Germinal center (tissue), 1 donor: ENCODE results near the gene PIK3R2.
A peak's percentile ranks its signal among the peaks of the same experiment; 100 is the strongest.

Experiments used
- DNase-seq: peaks from one replicate; pipeline ENCODE4 v3.0.0; 2012; ENCODE audit warnings: mixed read lengths, low spot score

The PIK3R2 gene

DNA sequence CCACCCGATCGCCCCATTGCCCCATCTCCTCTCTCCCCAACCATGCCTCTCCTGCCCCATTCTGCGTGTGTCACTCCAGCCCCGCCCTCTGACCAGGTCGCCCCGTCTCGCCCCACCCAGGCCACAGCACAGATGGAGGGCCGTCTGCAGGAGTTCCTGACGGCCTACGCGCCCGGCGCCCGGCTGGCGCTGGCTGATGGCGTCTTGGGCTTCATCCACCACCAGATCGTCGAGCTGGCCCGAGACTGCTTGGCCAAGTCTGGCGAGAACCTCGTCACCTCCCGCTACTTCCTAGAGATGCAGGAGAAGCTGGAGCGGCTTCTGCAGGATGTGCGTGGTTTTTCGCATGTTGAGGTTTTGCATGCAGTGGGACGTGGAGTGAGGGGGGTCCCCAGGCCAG is 29.1 kb upstream of the PIK3R2 start:
- DNase-seq = no peak

DNA sequence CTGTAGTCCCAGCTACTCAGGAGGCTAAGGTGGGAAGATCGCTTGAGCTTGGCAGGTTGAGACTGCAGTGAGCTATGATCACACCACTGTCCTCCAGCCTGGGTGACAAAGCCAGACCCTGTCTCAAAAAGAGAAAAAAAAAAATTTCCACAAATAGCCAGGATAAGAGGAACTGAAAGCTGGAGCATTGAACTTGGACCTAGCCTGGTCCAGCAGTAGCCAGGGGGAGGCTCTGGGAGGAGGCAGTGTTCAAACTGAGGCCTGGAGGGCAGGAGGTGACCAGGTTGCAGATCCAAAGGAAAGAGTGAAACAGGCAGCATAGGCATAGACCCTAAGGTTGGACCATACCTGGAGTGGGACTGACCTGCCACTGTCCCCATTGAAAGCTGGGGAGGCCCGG is 26.9 kb upstream of the PIK3R2 start:
- DNase-seq = no peak

DNA sequence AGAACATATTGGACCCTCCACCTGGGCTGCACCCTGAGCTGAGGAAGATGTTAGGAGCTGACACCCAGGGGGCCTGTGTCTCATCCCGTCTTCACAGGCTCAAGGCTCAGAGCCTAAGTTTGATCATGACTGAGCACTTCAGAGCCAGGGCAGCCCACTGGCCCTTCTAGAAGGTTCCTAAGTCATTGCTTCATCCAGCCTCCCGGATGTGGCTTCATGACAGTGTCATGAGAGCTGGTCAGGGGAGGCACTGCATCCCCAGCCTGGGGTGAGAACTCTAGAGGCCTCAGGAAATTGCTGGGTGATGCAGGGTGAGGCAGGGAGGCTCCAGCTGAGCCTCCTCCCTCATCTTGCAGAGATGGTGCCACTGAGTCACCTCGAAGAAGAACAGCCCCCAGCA is 24.9 kb upstream of the PIK3R2 start:
- no peak for DNase-seq

DNA sequence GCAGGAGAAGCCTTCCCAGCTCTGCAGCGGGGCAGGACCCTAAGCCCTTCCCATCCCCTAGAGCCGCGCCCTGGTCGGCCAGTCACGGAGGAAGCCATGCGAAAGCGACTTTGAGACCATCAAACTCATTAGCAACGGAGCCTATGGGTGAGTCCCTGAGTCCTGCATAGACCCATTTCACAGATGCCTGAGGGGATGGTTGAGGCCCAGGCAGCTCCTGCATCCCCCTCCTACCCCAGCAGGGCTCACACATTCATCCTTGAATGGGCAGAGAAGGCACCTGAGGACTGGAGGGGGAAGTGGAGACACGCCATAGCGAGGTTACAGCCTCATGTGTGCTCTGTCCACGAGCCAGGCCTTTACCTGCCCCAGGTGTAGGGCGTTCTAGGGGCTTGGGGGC is 24.2 kb upstream of the PIK3R2 start:
- no peak for DNase-seq

DNA sequence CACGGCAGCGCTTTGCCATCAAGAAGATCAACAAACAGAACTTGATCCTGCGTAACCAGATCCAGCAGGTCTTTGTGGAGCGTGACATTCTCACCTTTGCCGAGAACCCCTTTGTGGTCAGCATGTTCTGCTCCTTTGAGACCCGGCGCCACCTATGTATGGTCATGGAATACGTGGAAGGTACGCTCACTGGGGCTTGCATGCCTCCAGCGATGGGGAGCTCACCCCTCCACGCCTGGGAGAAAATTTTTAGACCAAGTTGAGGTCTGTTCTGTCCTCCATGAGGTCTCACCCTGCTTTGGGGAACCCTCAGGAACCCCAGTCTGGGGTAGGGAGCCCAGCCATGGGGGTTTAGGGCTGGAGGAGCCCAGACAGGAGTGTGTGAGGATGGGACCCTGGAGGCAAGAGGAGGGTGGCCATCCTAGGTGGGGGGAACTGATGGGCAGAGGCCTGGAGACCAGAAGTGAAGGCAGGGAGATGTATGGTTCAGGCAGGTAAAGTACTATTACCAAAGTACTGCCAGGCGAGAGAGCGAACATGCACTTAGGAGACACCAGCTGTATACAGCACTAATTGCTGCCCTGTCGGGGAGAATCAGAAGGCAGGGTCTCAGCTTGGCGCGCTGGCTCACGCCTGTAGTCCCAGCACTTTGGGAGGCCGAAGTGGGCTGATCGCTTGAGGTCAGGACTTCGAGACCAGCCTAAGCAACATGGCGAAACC is 22.3 kb upstream of the PIK3R2 start:
- DNase-seq = no peak

DNA sequence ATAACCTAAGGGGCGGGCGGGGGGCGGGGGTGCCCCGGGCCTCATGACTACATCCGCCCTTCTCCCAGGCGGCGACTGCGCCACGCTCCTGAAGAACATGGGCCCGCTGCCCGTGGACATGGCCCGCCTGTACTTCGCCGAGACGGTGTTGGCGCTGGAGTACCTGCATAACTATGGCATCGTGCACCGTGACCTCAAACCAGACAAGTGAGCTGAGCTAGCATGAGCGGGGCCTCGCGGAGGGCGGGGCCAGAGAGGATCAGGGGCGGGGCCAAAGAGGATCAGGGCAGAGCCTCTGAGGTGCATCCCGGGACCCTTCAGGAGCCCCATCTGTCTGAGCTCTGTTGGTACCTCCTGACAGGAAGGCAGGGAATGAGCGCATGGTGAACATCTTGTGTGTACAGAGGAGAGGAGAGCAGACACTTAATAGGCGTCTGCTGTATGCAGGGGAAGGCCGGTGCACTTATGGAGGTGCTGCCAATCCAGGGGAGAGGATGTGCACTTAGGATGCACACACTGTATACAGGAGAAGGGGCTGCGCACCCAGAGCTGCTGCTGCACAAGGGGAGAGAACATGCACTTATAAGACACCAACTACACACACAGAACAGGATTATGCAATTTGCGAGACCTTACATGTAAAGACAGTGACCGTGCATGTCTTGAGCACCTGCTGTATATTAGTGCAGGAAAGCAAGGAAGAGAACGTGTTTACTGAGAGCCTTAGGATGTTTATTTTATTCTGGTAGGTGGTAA is 20.9 kb upstream of the PIK3R2 start:
- no peak for DNase-seq

DNA sequence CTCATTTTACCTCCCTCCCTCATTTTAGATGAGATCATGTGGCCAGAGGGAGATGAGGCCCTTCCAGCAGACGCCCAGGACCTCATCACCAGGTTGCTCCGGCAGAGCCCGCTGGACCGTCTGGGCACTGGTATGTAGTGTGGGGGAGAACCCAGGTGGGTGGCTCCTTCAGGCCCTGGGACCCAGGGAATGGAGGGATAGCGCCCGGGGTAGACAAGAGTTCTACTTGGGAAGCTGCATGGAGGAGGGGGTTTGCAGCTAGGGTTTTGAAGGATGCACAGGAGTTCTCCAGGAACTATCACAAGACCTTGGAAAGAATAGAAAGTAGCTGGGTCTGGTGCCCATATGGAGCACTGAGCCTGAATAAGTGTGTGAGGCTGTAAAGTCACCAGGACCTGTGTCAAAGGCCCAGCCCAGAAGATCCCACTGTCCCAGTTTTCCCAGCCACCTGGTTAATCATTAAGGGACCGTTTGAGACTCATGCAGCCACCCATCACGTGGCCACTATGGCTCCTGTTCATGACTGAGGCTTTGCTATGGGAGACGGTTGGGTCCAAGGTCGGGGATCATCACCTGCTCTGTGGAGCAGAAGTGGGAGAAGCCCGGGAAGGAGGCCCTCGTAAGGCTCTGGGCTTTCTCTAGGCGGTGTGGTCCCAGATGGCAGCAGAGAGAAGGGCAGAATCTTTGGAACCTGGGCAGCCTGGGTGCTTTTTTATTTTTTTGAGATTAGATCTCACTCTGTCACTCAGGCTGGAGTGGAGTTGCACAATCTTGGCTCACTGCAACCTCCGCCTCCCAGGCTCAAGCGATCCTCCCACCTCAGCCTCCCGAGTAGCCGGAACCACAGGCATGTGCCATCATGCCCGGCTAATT is 17.0 kb upstream of the PIK3R2 start:
- DNase-seq = no peak

DNA sequence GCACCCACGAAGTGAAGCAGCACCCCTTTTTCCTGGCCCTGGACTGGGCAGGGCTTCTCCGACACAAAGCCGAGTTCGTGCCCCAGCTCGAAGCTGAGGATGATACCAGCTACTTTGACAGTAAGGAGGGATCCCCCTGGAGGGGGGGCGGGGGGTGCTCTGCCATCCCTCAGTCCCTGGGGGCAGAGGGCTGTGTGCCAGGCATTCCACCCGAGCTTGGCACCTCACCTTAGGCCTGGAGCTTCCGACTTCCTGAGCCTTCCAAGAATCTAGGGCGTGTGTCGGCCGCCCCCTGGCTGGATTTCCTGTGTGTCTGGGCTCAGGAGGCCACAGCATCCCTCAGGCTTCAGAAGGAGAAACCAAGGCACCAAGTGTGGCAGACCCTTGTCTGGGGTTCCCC is 15.7 kb upstream of the PIK3R2 start:
- DNase-seq = no peak

DNA sequence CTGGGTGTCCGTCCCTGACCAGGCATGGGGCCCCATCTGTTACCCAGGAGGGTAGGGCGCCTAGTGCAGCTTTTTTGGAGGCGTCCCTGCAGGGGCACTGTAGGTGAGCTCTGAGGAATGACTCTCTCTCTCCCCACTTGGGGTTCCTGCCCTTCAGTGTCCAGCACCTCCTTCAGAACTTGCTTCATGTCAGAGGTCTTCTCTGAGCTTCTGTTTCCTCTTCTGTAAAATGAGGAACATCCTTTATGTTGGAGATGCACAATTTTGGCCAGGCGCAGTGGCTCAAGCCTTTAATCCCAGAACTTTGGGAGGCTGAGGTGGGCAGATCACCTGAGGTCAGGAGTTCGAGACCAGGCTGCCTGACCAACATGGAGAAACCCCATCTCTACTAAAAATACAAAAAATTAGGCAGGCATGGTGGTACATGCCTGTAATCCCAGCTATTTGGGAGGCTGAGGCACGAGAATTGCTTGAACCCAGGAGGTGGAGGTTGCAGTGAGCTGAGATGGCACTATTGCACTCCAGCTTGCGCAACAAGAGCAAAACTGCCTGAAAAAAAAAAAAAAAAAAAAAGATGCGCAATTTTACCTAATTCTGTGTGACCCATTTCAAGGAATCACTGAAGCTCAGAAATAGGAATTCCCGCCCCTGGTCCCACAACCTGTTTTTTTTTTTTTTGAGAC is 15.2 kb upstream of the PIK3R2 start:
- DNase-seq = no peak

DNA sequence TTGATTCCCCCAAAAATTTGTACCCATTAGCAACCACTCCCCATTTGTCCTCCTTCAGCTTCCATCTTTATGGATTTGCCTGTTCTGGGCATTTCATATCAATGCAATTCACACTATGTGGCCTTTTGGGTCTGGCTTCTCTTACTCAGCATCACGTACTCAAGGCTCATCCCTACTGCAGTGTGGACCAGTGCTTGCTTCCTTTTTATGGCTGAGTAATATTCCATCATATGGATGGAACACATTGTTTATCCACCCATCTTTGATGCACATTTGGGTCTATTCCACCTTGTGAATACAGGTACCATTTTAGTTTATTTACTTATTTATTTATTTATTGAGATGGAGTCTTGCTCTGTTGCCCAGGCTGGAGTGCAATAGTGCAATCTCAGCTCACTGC is 12.5 kb upstream of the PIK3R2 start:
- no peak for DNase-seq

DNA sequence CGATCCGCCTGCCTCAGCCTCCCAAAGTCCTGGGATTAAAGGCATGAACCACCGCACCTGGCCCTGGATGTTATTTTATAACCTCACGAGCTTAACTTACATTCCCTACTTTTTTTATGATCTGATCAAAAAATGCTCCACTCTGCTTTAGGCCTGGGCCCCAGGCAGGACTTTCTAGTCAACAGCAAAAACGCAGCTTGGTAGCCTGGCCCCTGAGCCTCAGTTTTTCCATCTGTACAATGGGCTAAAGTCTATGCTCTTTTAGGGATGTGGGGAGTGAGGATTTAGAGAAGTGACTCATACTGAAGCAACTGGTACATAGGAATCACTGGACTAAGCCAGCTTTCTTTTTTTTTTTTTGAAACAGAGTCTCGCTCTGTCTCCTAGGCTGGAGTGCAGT is 11.9 kb upstream of the PIK3R2 start:
- no peak for DNase-seq

DNA sequence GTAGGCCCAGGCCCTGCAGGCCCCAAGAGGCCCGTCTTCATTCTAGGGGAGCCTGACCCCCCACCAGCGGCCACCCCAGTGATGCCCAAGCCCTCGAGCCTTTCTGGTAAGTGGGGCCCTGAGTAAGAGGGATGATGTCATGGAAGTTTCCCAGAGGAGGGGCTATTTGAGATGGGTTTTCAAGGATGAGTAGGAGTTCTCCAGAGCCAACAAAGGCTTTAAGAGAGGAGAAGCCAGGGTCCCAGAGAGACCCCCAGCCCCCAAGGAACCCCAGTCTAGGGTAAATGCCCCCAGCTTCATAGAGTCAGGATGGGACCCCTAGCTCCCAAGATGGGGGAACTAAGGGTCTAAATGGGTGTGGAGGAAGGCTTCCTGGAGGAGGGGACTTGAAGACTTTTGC is 9.1 kb upstream of the PIK3R2 start:
- DNase-seq = no peak

DNA sequence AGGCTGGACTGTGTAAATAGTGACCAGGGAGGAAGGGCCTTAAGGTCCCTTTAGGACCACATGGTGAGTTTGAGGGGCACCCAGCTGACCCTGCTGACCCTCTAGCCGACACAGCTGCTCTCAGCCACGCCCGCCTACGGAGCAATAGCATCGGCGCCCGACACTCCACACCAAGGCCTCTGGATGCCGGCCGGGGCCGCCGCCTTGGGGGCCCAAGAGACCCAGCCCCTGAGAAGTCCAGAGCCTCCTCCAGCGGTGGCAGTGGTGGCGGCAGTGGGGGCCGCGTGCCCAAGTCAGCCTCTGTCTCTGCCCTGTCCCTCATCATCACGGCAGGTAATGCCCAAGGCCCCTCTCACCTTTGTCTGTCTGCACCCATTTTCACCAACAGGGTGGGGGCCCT is 8.6 kb upstream of the PIK3R2 start:
- no peak for DNase-seq

DNA sequence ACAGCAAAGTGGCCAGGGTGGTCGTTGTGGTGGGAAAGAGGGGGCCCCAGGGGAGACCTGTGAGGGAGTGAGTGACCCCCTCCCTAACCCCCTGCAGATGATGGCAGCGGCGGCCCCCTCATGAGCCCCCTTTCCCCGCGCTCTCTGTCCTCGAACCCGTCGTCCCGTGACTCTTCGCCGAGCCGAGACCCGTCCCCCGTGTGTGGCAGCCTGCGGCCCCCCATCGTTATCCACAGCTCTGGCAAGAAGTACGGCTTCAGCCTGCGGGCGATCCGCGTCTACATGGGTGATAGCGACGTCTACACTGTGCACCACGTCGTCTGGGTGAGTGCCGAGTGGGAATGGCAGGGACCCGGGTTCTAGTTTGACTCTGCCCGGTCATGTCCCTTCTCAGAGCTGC is 8.1 kb upstream of the PIK3R2 start:
- DNase-seq = no peak

DNA sequence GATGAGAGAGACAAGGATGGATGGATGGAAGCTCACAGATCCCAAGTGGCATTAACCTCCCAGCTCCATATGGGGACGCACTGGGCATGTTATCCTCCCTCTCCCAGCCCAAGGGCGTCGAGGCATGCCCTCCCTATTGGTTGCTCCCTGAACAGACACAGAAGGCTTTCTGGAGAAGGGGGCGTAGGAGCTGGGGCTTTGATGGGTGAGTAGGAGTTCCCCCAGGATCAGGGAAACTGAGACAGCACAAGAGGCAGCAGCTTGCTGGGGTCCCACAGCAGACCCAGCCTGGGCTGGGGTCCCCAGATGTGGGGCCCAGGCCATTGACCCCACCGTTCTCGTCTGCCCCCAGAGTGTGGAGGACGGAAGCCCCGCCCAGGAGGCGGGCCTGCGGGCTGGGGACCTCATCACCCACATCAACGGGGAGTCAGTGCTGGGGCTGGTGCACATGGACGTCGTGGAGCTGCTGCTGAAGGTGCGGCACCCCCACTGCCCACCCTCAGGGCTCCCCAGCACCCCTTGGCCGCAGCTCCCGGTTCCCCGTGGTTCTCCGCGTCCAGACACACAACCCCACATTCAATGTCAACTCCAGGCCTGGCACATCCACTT is 7.5 kb upstream of the PIK3R2 start:
- DNase-seq = no peak

DNA sequence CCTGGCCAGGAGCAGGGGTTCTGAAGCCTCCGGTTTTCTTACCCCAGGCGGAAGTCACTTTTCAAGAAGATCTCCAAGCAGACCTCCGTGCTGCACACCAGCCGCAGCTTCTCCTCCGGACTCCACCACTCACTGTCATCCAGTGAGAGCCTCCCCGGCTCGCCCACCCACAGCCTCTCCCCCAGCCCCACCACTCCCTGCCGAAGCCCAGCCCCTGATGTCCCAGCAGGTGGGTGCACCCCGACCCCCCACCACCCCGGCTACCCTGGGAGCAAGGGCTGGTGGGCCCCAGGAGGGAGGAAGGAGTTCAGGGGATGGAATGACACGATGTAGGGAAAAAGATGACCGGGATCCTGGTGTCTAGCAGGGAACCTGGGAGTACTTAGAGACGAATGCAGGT is 5.6 kb upstream of the PIK3R2 start:
- DNase-seq = no peak

DNA sequence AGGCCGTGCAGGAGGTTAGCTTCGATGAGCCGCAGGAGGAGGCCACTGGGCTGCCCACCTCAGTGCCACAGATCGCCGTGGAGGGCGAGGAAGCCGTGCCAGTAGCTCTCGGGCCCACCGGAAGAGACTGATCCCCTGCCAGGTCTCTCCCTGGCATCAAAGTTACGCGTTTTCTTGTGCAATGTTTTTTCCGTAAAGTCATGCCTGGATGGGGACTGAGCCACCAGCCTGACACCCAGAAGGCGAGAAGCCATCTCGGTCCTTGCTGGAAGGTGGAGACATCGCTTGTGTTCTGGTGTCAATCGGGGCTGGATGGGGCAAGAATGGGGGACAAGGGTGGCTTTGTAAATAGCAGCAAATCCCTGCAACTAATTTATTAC is 3.4 kb upstream of the PIK3R2 start:
- no peak for DNase-seq

DNA sequence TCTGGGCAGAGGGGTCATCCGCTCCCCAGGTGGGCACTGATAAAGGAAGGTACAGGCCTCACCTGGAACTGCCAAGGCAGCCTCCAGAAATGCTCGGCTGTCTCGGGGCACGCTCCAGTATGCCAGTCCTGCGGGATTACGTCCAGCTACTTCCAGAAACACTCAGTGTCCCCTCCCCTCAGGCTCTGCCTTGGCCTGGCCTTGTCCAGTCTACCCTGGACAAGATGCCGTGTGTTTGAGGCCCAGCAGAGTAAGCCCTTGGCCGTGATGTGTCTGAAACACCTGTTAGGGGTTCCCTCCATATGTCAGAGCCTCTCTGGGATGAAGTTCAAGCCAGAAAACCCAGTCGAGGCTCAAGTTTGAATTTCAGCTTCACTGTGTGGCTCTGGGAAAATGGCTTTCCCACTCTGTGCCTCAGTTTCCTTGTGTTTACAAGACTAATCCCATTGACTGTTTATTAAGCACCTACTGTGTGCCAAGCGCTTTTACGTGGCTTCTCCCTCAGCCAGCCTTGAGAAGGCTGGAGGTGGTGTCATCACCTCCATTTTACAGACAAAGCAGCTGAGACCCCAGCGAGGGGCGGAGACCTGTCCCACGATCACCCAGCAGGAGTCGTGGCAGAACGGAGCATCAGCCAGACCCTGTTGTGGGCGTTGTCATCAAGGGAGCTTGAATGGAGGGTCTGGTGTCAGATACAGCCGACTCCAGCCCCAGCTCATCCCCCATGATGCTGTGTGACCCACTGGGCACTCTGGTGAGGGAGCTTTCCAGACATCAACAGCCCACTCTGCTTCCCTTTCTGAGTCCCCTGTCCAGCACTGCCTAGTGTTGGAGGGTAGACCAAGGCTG is 2.0 kb upstream of the PIK3R2 start:
- DNase-seq = no peak

DNA sequence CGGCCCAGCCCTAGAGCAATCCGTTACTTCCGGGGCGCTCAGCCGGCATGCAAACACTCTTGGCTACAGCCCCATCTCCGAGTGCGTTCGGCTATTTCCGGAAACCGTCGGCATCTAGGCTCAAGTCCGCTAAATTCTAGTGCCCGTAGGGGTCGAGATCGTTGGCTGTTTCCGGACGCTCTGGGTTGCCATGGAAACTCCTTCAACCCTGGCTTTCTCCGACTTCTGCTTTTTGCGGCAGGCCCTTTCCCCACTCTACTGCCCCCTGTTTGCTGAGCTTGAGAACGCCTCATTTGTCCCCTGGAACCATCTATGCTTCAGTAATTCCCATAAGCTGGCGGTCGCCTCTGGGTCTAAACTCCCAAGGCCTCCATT is 534 bp upstream of the PIK3R2 start:
- DNase-seq = peak; percentile 99

DNA sequence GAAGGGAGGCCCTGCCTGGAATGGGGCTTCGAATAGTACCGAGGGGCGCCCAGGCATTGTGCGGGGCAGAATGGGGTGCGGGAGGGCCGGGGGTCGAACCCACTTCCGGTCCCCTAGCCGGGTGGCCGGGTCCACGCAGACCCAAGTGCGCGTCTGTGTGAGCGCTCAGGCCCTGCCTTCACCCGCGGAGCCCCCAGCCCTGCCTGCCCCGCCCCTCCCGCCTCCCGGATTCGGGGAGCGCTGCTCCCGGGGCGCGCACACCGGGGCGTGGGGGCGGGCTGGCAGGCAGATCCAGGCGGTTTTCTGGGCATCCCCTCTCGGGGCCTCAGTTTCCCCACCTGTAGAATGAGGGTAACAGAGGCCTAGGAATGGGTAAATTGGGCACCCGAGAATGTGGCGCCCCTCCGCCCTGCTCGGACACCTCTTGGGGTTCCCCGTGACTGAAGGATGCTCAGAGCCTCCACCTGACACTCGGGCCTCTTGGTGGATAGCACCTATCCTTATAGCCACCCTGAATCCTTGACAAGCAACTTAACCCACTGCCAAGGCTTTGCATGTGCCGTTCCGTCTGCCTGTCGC is 682 bp downstream of the PIK3R2 start:
- DNase-seq = no peak
